NCI-H82 (cell line): ENCODE measurements around the gene CBLB.
"Not testable (repeated sequence)": the region's sequence is repeated elsewhere in the genome, so short reads cannot be mapped to it uniquely, and the experiment has no call there.

ENCODE experiments used
- DNase-seq: peaks from one replicate; lab custom pipeline; 2025; lab: John Stamatoyannopoulos, UW

CBLB gene

GRCh38 chr3:105816833-105817232 lies 52.0 kb downstream of the CBLB start:
- DNase-seq, result peak; percentile 90

- DNase-seq, result not testable (repeated sequence)
Observed at GRCh38 chr3:105815331-105815730, 53.5 kb downstream of the CBLB start.

- no peak for DNase-seq
Observed at GRCh38 chr3:105813710-105814109, 55.1 kb downstream of the CBLB start.

DNA sequence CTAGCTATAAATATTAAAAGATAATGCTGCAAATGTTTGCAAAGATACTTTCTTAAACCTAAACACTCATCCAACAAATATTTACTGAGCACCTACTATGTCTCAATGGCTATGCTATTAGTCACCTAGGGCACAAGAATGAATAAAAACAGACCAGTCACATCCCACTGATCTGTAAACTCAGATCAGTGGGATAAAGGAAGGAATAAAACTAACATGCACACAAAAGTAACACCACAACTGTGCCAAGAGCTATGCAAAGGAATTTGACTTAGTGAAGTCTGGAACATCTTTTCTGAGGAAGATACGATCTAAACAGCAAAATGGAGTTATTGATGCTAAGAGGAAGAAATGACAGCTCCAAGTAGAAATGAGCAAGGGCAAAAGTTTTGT lies 56.6 kb downstream of the CBLB start:
- DNase-seq, result no peak

DNA sequence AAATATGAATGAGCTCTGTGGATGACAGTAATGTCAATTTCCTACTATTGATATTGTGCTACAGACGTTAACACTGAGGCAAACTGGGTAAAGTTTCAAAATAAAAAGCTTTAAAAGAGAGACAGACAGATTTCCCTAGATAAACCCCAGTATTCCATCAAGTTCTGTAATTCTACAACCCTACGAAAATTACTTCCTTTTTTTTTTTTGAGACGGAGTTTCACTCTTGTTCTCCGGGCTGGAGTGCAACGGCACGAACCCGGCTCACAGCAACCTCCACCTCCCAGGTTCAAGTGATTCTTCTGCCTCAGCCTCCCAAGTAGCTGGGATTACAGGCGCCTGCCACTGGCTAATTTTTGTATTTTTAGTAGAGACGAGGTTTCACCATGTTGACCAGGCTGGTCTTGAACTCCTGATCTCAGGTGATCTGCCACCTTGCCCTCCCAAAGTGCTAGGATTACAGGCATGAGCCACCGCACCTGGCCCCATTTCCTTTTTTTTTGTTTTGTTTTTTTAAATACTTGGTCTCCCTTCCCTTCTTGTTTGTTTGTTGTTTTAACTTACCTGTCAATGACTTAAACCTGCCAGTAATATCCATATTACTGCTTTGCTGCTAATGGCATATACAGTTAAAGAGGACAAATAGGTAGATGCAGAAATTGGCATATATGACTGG lies 57.2 kb downstream of the CBLB start:
- no peak for DNase-seq

DNA sequence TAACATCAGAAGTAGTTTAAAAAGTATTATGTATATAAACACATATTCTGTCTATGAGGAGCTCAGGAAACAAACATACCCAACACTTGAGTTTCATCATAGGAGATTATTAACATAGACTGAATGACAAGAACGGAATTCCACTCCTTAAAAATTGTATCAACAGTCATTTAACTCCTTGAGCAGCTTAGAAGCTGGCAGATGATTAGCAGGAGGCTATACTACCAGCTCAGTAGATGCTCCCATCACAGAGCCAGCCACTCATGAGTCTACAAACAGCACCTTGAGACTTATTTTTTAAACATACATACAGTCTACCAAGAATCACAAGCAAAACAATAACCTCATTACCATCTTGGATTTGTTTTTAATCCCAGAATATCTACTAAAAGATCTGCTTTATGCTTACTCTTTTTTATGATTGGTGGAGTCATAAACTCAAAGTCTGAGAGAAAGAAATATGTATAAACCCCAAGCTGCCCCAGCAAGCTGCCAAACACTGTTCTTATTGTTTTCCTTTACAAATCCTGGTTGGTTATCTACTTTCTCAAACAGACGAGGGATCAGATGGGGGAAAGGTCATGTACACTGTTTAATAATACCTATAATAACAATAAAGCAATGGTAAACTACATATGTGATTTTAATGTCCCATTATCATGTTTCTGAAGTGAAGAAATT lies 59.5 kb downstream of the CBLB start:
- peak; percentile 58 for DNase-seq

- DNase-seq, result no peak
Observed at GRCh38 chr3:105807701-105808100, 61.1 kb downstream of the CBLB start.

GRCh38 chr3:105807146-105807545 lies 61.7 kb downstream of the CBLB start:
- no peak for DNase-seq

DNA sequence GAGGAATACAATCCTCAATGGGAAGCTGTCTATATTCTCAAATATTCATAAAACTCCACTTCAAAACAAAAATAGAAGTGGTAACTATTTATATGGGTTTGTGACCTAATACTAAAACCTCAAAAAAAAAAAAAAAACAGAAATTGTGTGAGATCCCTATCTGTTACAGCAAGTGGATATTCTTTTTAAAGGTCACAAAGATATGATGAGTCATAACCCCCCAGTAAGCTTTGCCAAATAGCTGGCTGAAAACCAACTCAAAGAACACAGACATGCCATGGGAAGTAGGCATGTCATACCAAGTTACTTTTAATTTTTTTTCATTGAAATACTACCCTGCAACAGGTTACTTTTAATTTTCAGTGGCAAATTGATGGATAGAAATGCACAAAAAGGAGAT lies 62.5 kb downstream of the CBLB start:
- no peak for DNase-seq

- no peak for DNase-seq
Observed at GRCh38 chr3:105805404-105805803, 63.4 kb downstream of the CBLB start.

DNA sequence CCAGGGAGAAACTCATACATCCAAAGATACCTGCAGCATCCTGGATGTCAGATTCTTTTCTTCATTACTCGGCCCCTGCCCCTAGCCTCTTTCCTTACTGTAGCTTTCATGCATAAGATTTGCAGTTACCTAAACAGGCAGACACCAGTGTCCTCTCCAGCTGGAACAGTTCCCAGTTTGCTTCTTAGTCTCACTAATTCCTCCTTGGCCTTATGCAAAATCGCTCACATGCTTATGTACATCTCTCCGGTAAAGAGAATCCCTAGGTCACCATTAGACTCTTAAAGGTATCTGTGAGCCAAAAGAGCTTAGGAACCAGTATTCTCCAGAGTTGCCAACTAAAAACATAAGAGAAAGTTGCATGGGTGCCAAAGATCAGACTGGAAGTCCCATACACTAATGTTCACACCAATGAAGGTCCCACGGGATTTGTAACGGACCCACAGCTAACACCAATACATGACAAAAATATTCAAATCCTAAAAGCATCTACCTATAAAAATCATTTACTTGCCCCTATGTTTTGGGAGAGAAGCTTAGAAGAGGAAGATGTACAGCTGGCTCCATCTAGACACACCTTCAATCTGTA lies 66.6 kb downstream of the CBLB start:
- peak; percentile 94 for DNase-seq

GRCh38 chr3:105801397-105801796 lies 67.4 kb downstream of the CBLB start:
- no peak for DNase-seq

GRCh38 chr3:105800320-105800719 lies 68.5 kb downstream of the CBLB start:
- no peak for DNase-seq

- no peak for DNase-seq
Observed at GRCh38 chr3:105799286-105799685, 69.5 kb downstream of the CBLB start.

- no peak for DNase-seq
Observed at GRCh38 chr3:105798381-105798934, 70.4 kb downstream of the CBLB start.

DNA sequence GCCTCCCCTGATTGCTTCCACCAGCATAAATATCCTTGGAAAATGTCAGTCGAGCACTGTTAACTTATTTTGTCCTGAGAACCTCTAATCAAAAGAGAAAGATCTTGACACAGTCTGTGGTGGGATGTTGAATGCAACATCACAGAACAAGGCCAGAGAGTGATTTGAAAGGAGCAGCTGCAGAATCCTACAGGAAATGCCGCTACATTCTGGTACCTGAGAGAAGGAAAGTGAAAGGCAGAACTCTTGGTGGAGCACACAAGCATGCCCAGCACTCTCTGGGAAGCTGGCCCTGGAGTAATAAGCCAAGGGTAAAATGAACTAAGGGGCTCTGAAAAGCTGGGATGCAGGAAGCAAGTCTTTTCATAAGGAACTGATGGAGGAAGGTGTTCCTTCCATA lies 75.8 kb downstream of the CBLB start:
- no peak for DNase-seq

- DNase-seq, result no peak
Observed at GRCh38 chr3:105791919-105792786, 76.7 kb downstream of the CBLB start.

DNA sequence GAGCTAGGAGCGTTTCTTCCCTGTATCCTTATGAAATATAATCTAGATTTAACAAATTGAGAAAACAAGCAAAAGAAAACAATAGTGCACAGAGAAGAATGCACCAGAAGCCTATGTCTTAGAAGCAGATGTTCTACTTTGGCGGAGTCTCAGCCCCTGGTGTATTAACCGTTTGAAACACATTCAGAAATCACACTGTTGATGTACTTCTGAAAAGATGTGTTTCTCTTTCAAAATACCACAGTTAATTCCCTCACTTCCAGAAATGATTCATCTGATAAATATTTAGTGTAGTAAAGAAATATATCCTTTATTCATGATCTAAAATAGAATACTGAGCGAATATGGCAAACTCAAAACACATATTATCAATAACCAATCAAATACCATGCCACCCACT lies 77.7 kb downstream of the CBLB start:
- DNase-seq, result no peak

DNA sequence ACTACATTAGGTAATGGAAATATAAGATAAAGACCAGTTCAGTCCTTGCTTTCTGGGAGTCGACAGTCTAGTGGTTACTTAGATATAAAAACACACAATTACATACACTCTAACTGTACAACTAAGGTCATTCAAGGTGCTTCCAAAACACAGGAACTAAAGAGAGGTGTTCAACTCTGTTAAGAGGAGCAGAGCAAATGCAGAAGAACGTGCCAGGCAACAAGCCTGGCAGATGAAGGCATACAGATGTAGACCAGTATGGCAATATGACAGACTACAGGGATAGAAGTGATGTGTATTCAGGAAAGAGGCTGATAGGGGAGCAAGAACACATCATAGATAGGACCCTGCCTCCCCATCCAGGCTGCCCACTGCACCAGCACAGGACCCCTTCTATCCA lies 78.3 kb downstream of the CBLB start:
- no peak for DNase-seq

GRCh38 chr3:105788593-105788992 lies 80.2 kb downstream of the CBLB start:
- peak; percentile 47 for DNase-seq

DNA sequence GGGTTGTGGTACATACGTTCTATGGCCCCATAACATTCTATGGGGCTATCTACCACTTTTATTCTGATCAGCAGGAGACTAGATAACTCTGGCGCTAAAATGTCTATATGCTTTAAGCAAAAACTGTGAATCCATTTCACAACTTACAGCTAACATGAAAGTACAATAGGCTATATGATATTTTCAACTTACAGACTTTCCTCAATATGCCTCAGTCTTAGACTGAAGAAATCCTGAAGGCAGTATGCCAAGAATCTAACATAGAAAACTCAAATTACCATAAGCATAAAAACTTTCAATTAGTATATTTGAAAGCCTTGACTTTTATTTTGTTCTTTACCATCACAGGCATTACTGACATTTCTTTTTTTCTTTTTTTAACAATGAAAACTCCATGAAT lies 81.4 kb downstream of the CBLB start:
- no peak for DNase-seq

- no peak for DNase-seq
Observed at GRCh38 chr3:105786990-105787389, 81.8 kb downstream of the CBLB start.
